HG03469 (cell line): ENCODE measurements around the gene NPEPL1.
"Not testable (repeated sequence)": the region's sequence is repeated elsewhere in the genome, so short reads cannot be mapped to it uniquely, and the experiment has no call there.

Experiments
- ATAC-seq: cut with Tn5 transposase; IDR thresholded peaks from one replicate; pipeline ENCODE4 v1.9.1; 2021; ENCODE audit warnings: mild to moderate bottlenecking, moderate library complexity, moderate number of reproducible peaks; ENCODE audit not compliant: unreplicated experiment

NPEPL1 gene

DNA sequence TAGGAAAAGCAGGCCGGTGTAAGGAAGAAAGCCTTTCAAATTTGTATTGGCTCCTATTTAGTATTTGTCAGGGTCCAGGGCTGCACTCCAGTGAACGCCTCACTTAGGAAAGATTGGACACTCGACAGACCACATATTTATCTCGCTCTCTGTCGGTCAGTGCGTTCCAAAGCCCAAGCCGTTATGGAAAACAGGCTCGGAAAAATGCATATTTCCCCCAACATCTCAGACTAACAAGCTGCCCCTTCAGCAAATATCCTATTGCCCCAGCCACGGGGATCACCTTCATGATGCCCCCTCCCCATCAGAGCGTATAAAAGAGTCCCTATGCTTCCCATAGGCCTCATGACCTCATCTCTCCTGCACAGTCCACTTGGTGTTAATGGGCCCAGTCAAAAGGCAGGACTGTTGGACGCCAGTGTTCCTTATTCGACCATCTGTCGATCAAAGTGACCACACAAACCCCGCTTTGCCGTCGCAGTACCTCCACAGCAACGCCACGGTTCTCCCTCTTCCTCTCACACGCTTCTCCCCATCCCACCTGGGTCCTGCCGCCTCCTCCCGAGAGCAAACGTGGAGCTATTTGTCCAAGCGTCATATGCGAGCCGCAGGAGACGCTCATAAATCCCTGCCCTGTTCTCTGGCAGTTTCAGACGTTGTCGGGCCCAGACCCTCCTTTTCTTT lies 63.3 kb downstream of the NPEPL1 start:
- no peak for ATAC-seq

DNA sequence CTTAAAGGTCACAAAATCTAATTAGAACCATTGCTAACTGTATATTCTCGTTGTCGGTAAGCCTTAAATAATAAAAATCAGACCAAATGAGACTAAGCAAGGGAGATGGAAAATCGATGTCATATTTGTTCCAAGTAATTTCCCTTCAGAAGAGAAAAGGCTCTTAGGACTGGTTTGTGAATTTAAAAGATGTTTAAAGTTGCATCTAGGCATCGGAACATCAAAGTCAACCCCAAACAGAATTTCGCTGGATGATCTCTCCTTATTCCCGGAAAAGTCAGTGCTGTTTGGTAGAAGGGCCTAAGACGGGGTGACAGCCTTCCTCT lies 63.8 kb downstream of the NPEPL1 start:
- ATAC-seq = no peak

DNA sequence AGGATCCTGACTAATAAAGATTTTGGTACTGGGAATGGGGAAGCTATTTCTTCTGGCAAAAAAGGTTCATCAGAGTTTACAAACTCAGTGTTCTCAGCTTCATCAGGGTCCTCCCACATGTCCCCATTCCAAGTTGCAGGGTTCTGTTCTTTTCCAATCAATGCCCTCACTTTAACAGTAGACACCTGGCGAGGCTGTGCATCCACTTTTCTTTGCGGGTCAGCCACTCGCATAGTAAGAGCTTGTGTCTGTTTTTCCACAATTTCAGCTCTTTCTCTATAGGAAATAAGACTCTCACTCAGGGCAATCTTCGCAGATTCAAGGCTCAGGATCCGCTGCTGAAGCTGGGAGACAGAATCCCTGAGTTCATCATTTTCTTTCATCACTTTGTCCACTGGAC lies 65.0 kb downstream of the NPEPL1 start:
- not testable (repeated sequence) for ATAC-seq

DNA sequence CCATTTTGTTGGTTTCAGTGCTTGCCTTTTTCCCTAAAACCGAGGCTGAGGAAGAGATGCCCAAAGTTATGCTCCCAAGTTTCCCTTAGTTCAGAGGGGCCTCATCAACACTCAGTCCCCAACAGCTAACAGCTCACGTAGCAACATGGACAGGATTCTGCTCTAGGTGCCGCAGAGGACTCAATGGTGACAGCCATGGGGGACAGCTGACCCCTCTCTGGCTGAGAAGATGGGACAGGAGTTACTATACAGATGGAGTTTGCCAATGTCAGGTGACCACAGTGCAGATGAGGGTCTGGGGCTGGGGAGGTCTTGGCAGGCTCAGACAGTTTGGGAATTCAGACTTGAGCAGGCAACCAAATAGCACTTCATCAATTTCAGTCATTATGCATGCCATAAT lies 67.3 kb downstream of the NPEPL1 start:
- ATAC-seq = no peak

DNA sequence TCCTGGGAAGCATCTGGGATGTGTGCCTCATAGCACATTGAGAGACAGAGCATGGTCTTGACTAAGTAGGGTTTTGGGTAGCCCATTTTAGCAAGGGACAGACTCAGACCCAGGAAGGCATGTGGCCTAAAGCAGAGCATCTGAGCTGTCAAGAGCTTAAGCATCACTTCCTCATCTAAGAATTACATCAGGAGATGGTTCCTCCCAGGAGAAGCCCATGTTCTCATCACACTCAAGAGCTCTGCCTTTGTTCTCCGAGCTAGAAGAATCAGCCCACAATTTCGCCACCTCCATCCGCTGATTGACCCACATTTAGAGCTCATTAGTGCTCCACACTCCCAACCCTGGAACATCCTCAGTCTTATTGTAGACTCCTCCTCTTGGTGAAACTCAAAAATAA lies 68.3 kb downstream of the NPEPL1 start:
- ATAC-seq = no peak

DNA sequence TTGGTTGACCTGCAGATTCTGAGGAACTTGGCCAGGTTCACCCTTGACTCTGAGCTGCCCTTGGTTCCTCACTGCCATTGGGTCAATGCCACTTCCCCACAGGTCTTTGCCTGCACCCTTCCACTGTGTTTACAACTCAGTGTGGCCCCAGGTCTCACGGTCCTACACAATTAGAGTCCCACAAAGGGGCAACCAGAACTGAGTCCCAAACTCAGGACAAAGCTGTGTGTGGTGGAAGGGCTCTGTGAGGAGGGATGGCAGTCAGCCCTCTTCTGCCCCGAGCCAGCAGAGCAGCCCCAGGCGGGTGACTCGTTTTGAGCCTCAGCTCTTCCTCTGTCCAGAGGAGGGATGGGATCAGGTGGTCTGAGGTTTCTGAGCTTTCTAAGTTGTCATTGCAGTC lies 69.5 kb downstream of the NPEPL1 start:
- ATAC-seq = no peak

DNA sequence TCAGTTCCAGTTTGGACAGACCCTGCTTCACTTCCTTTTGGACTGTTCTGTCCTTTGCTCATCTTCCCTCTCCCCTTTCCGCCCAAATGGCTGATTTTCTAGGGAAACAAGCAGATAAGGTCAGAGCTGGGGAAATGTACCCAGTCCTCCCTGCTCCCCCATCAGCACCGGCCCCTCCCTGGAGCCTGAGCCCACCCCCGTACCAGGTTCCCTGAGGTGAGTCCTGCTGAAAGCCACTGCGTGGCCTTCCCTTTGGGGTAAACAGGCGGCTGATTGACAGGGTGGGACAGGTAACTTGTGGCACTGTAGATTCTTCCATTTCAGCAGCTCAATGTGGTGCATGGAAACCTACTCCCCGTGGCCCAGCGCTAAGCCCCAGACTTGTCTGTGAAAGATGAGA lies 70.5 kb downstream of the NPEPL1 start:
- ATAC-seq = no peak
